Mammary epithelial cell (primary cell): ENCODE results near the gene LIME1.

ENCODE experiments used
- EZH2 ChIP-seq: IDR thresholded peaks from 2 replicates; pipeline ENCODE4 v1.6.1; 2012; ENCODE audit warnings: low read length, inconsistent platforms, borderline replicate concordance
- TF ChIP-seq, protein P1 (sequence below), 2 donors: IDR thresholded peaks in 1 of 2; conservative IDR thresholded peaks in 1 of 2; 2 replicates each; pipeline ENCODE4 v1.5.1; 2011 to 2012; ENCODE audit warnings: inconsistent platforms in 2 of 2, low read length in 2 of 2, mild to moderate bottlenecking in 2 of 2, control low read depth in 1 of 2, low read depth in 1 of 2; ENCODE audit not compliant: insufficient read depth in 1 of 2; ENCODE audit errors: extremely low read depth in 1 of 2

DNA sequence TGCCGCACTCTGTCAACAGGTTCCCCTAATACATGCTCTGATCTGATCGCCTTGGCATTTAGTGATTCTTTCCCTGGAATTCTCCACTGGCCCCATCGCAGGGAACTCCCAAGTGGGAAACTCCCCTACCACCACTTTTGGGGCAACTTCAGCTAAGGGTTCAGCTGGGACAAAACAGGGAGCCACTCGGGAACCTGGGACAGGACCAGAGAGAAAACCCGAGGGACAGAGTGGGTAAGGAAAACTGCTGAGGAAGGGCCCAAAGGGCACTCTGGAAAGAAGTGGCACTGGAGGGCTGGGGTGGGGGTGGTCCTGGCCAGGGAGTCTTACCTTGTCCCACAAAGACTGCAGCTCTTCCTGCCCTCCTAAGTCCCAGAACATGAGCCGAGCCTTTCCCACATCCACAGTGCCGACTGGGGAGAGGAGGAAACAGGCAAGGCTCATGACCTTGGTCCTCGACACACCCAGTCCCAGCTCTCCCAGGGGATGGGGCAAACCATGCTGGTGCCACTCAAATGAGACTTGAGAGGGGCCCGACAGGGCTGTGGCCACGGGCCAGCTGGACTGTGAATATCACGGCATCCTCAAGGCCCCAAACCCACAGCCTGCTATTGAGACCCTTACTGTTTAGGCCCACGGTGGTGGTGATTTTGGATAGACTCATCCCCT is 30.3 kb upstream of the LIME1 start:
- TF ChIP-seq, protein P1, sequence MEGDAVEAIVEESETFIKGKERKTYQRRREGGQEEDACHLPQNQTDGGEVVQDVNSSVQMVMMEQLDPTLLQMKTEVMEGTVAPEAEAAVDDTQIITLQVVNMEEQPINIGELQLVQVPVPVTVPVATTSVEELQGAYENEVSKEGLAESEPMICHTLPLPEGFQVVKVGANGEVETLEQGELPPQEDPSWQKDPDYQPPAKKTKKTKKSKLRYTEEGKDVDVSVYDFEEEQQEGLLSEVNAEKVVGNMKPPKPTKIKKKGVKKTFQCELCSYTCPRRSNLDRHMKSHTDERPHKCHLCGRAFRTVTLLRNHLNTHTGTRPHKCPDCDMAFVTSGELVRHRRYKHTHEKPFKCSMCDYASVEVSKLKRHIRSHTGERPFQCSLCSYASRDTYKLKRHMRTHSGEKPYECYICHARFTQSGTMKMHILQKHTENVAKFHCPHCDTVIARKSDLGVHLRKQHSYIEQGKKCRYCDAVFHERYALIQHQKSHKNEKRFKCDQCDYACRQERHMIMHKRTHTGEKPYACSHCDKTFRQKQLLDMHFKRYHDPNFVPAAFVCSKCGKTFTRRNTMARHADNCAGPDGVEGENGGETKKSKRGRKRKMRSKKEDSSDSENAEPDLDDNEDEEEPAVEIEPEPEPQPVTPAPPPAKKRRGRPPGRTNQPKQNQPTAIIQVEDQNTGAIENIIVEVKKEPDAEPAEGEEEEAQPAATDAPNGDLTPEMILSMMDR (conservative IDR thresholded peaks at IDR 0.05 in 1 of 2, IDR thresholded peaks at IDR 0.05 in 1 of 2; ENCODE audit: extremely low read depth in 1 of 2, insufficient read depth in 1 of 2, low read depth in 1 of 2, low read length in 2 of 2) = no peak
- no peak for TF ChIP-seq EZH2
